Osteoblast (primary cell): ENCODE measurements around the gene PSME2. TPM values are rescaled to one million over a fixed set of nuclear protein-coding genes. Genes with fewer than 3 reads are reported as not detected.

Source experiments
- DNase-seq: peaks from one replicate; pipeline ENCODE4 v3.0.0; 2011; ENCODE audit warnings: low spot score, mixed read lengths; ENCODE audit not compliant: insufficient read length; ENCODE audit errors: missing footprints
- H2AFZ ChIP-seq: 2 replicates; pipeline ENCODE4 v1.6.0; 2011; ENCODE audit warnings: mild to moderate bottlenecking, low read length
- H3K27ac ChIP-seq: 2 replicates; pipeline ENCODE4 v1.5.1; 2011; ENCODE audit warnings: mild to moderate bottlenecking, low read depth, low read length, moderate library complexity
- H3K27me3 ChIP-seq: 2 replicates; pipeline ENCODE4 v1.6.0; 2012; ENCODE audit warnings: mild to moderate bottlenecking, control low read depth, inconsistent platforms, low read length, moderate library complexity; ENCODE audit not compliant: insufficient read depth
- H3K36me3 ChIP-seq: 2 replicates; pipeline ENCODE4 v1.5.1; 2011; ENCODE audit warnings: mild to moderate bottlenecking, low read length, control low read depth, moderate library complexity; ENCODE audit not compliant: insufficient read depth
- H3K4me1 ChIP-seq: 2 replicates; pipeline ENCODE4 v1.5.1; 2011; ENCODE audit warnings: mild to moderate bottlenecking, low read length, control low read depth, moderate library complexity; ENCODE audit not compliant: insufficient read depth
- H3K4me2 ChIP-seq: 2 replicates; pipeline ENCODE4 v1.6.0; 2011; ENCODE audit warnings: mild to moderate bottlenecking, low read length; ENCODE audit not compliant: insufficient read depth
- H3K4me3 ChIP-seq: fragments of 200-600 bp; sonication (generic); 3 replicates; pipeline ENCODE4 v1.5.1; 2012; ENCODE audit warnings: mild to moderate bottlenecking, low read length, inconsistent platforms; ENCODE audit not compliant: insufficient read depth
- H3K79me2 ChIP-seq: 2 replicates; pipeline ENCODE4 v1.6.0; 2012; ENCODE audit warnings: mild to moderate bottlenecking, low read length, control low read depth, inconsistent platforms; ENCODE audit not compliant: insufficient read depth
- H3K9me3 ChIP-seq: 2 replicates; pipeline ENCODE4 v1.5.1; 2011; ENCODE audit warnings: low read depth, low read length, control low read depth
- H4K20me1 ChIP-seq: 2 replicates; pipeline ENCODE4 v1.6.0; 2012; ENCODE audit warnings: mild to moderate bottlenecking, low read length, control low read depth; ENCODE audit not compliant: insufficient read depth
- total RNA-seq: library from RNA; depleted of rRNA; stranded (reverse); fragments of >200 nt; gene quantifications from 2 replicates; pipeline ENCODE4 v1.2.3, GENCODE V29; 2012
- TF ChIP-seq, protein P1 (sequence below): IDR thresholded peaks from 2 replicates; pipeline ENCODE4 v1.5.1; 2011; ENCODE audit warnings: mild to moderate bottlenecking, low read depth, low read length, moderate library complexity; ENCODE audit errors: extremely low read depth

PSME2 gene
- total RNA-seq, 1 donor = 55.7 TPM

GRCh38 chr14:24182110-24182882, 35.9 kb upstream of the PSME2 start:
- Histone ChIP-seq H3K27ac (no peak overlapping the region), H3K27me3 (no peaks in the 10 kb centered on the region), H3K79me2 (peaks cover 14% of the 10 kb centered on the region), H3K4me3 (no peak overlapping the region), H3K4me1 (peaks cover 7% of the 10 kb centered on the region), H4K20me1 (peaks cover 4% of the 10 kb centered on the region), H3K9me3 (no peaks in the 10 kb centered on the region), H3K4me2 (no peak overlapping the region), H3K36me3 (peaks cover 80% of the 10 kb centered on the region), H2AFZ (no peak overlapping the region)
- TF ChIP-seq, protein P1, sequence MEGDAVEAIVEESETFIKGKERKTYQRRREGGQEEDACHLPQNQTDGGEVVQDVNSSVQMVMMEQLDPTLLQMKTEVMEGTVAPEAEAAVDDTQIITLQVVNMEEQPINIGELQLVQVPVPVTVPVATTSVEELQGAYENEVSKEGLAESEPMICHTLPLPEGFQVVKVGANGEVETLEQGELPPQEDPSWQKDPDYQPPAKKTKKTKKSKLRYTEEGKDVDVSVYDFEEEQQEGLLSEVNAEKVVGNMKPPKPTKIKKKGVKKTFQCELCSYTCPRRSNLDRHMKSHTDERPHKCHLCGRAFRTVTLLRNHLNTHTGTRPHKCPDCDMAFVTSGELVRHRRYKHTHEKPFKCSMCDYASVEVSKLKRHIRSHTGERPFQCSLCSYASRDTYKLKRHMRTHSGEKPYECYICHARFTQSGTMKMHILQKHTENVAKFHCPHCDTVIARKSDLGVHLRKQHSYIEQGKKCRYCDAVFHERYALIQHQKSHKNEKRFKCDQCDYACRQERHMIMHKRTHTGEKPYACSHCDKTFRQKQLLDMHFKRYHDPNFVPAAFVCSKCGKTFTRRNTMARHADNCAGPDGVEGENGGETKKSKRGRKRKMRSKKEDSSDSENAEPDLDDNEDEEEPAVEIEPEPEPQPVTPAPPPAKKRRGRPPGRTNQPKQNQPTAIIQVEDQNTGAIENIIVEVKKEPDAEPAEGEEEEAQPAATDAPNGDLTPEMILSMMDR = no peak
- peak; percentile 74 for DNase-seq

- Histone ChIP-seq H3K27me3 (no peaks in the 10 kb centered on the region), H3K36me3 (peaks cover 83% of the 10 kb centered on the region), H3K9me3 (no peaks in the 10 kb centered on the region), H3K79me2 (peaks cover 8% of the 10 kb centered on the region), H3K4me3 (no peak overlapping the region), H2AFZ (no peak overlapping the region), H3K4me2 (no peak overlapping the region), H3K4me1 (peaks cover 7% of the 10 kb centered on the region), H3K27ac (no peak overlapping the region), H4K20me1 (no peaks in the 10 kb centered on the region)
- DNase-seq = peak; percentile 5
- TF ChIP-seq, protein P1 = no peak
Measured at GRCh38 chr14:24181371-24182077, 35.1 kb upstream of the PSME2 start.

- Histone ChIP-seq H3K4me1 (peaks cover 7% of the 10 kb centered on the region), H3K27me3 (no peaks in the 10 kb centered on the region), H3K9me3 (no peaks in the 10 kb centered on the region), H4K20me1 (no peaks in the 10 kb centered on the region), H3K36me3 (peaks cover 70% of the 10 kb centered on the region), H2AFZ (no peak overlapping the region), H3K4me2 (no peak overlapping the region), H3K4me3 (no peak overlapping the region), H3K27ac (peak overlapping the region; percentile 72), H3K79me2 (no peaks in the 10 kb centered on the region)
- DNase-seq = peak; percentile 93
- TF ChIP-seq, protein P1 = no peak
Measured at GRCh38 chr14:24179961-24180796, 33.8 kb upstream of the PSME2 start.
